Measurements from ENCODE around the gene SPAG16.

Gene SPAG16

DNA sequence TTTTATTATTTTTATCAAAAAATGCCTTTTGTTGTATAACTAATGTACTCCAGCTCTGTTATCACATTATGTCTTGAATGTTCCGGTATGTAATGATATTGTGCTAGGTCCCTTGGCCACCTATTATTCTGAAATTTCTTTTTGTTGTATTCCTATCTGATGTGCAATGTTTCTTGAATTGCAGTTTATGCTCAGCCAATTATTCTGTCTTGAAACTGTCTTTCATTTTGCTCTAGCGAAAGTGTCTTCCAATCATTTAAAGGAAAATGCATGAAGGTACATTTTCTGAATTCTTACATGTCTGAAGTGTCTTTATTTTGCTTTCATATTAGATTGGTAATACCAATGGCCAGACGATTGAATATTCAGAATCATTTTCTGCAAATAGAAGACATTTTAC is 277.5 kb downstream of the SPAG16 start:
- TF ChIP-seq, protein P1, sequence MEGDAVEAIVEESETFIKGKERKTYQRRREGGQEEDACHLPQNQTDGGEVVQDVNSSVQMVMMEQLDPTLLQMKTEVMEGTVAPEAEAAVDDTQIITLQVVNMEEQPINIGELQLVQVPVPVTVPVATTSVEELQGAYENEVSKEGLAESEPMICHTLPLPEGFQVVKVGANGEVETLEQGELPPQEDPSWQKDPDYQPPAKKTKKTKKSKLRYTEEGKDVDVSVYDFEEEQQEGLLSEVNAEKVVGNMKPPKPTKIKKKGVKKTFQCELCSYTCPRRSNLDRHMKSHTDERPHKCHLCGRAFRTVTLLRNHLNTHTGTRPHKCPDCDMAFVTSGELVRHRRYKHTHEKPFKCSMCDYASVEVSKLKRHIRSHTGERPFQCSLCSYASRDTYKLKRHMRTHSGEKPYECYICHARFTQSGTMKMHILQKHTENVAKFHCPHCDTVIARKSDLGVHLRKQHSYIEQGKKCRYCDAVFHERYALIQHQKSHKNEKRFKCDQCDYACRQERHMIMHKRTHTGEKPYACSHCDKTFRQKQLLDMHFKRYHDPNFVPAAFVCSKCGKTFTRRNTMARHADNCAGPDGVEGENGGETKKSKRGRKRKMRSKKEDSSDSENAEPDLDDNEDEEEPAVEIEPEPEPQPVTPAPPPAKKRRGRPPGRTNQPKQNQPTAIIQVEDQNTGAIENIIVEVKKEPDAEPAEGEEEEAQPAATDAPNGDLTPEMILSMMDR (IDR thresholded peaks at IDR 0.05; ENCODE audit: insufficient read depth, low read length, missing control alignments), result no peak
- POLR2A ChIA-PET, result no interaction called here
- CTCF ChIA-PET, result no interaction called here
- DNase-seq (ENCODE audit: low read depth, low spot score), result no peak
- H3K4me3 ChIP-seq (ENCODE audit: low read depth, low read length), result no peak overlapping the region

DNA sequence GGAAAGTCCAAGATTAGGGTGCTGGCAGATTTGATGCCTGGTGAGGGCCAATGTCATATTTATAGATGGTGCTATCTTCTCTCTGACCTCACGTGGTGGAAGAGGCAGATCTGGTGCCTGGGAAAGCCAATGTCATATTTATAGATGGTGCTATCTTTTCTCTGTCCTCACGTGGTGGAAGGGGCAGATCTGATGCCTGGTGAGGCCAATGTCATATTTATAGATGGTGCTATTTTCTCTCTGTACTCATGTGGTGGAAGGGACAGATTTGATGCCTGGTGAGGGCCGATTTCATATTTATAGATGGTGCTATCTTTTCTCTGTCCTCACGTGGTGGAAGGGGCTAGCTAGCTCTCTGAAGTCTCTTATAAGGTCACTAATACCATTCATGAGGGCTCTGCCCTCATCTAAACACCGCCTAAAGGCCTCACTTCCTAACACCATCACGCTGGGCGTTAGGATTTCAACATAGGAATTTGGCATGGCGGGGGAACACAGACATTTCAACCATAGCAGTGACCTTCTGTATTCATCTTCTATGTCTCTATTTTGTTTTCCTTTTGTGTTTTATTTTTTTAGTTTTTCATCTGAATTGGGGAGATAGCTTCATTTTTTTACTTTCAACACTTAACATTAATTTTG is 278.4 kb downstream of the SPAG16 start:
- no peak overlapping the region for H3K4me3 ChIP-seq (ENCODE audit: low read depth, low read length)
- TF ChIP-seq, protein P1 (IDR thresholded peaks at IDR 0.05; ENCODE audit: insufficient read depth, low read length, missing control alignments), result no peak
- CTCF ChIA-PET, result no interaction called here
- DNase-seq (ENCODE audit: low read depth, low spot score), result no peak
- POLR2A ChIA-PET, result no interaction called here

DNA sequence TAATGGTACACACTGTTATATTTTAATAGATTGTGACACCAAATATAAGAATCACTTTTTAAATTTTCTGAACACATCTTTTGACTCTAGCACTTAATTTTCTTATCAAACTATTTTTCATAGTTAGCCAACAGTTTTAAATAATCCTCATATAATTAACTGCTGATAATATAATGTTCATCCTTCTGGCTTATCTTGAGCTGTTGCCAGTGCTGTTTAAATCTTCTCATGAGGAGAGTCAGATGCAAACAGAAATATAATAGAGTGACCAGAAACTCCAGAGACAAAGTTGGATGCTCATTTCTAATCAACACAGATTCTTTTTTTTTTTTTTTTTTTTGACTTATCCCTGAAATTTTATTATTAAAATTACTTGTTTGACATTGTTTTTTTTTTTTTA is 282.6 kb downstream of the SPAG16 start:
- CTCF ChIA-PET, result no interaction called here
- TF ChIP-seq, protein P1 (IDR thresholded peaks at IDR 0.05; ENCODE audit: insufficient read depth, low read length, missing control alignments), result no peak
- no peak for DNase-seq (ENCODE audit: low read depth, low spot score)
- POLR2A ChIA-PET, result no interaction called here
- no peak overlapping the region for H3K4me3 ChIP-seq (ENCODE audit: low read depth, low read length)

DNA sequence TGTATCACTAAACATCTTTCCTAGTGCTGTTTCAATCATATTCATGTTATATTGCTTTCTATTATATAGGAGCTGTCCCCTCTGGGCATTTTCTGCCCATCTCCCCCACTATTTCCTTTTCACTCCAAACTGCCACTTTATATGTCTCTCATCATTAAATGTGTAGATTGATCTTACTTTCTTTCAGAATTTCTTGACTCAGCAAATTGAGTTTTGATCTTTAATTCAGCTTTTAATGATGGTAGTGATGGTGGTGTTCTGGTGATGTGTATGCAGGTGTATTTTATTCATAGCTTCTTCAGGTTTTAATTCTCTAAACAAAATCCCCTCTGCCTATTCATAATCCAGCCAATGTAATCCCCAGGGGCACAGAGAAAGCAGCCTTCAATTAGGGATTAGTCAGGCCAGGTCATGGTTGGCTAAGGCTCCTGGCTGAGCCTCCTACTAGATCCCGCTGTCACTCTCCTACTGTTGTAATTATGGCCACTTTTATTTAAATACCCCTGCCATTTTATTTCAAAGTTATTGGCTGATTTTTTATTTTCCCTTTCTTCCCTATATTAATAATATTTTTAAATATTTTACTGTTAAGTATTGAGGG is 325.4 kb downstream of the SPAG16 start:
- H3K4me3 ChIP-seq (ENCODE audit: low read depth, low read length), result no peak overlapping the region
- TF ChIP-seq, protein P1 (IDR thresholded peaks at IDR 0.05; ENCODE audit: insufficient read depth, low read length, missing control alignments), result no peak
- DNase-seq (ENCODE audit: low read depth, low spot score), result no peak
- ChIA-PET POLR2A (no interaction called here), CTCF (no interaction called here)

GRCh38 chr2:213627054-213627710 is 342.9 kb downstream of the SPAG16 start:
- ChIA-PET POLR2A (no interaction called here), CTCF (no interaction called here)
- TF ChIP-seq, protein P1 (IDR thresholded peaks at IDR 0.05; ENCODE audit: insufficient read depth, low read length, missing control alignments), result no peak
- no peak for DNase-seq (ENCODE audit: low read depth, low spot score)
- no peak overlapping the region for H3K4me3 ChIP-seq (ENCODE audit: low read depth, low read length)

DNA sequence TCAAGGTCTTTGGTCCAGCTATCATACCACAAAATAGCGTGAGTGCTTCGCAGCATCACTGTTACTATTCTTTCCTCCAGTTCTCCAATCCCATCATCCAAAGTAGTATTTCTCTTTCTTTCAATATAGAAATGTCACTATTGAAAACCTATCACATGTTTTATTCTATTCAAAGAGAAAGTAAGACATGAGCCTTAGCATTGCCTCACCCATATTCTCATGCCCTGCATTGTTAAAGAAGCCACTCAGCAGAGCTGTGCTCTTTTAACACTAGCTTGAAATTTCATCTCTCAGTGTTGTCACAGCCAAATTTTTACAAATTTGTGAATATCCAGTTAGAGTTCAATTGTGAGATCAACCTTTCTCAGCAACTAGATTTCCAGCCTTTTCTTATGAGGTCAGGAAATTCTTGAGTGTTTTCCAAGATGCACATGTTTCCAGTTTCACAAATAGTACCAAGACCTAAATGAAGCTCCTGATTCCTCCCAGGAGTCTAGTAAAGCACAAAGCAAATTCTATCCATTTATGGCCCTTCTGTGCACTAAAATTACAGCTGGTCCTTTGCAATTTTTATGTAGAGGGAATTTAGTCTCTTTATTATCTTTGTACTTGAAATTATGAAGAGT is 343.7 kb downstream of the SPAG16 start:
- ChIA-PET POLR2A (no interaction called here), CTCF (no interaction called here)
- no peak overlapping the region for H3K4me3 ChIP-seq (ENCODE audit: low read depth, low read length)
- TF ChIP-seq, protein P1 (IDR thresholded peaks at IDR 0.05; ENCODE audit: insufficient read depth, low read length, missing control alignments), result no peak
- DNase-seq (ENCODE audit: low read depth, low spot score), result no peak
